Measurements from ENCODE around the gene HOXC10.

GRCh38 chr12:53955776-53956250, 29.1 kb upstream of the HOXC10 start:
- no peak for TF ChIP-seq CTCF (IDR thresholded peaks at IDR 0.05)
- no peak for TF ChIP-seq POLR2A (IDR thresholded peaks at IDR 0.05)

Measured in ovary (tissue), 3 donors.